Tibial nerve (tissue), 4 donors: ENCODE results near the gene HAUS7. TPM values are rescaled to one million over a fixed set of nuclear protein-coding genes. Genes with fewer than 3 reads are reported as not detected.

Source experiments
- DNase-seq, 2 donors: peaks; one replicate each; pipeline ENCODE4 v3.0.0-alpha.2; 2019; ENCODE audit warnings: low spot score in 2 of 2
- H3K27ac ChIP-seq, 4 donors: fragments of 200-600 bp; sonication (generic) in 3 of 4; one replicate each; pipeline ENCODE4 v1.5.1; 2017 to 2019; ENCODE audit warnings: mild to moderate bottlenecking in 1 of 4
- H3K27me3 ChIP-seq, 2 donors: fragments of 200-600 bp; sonication (generic) in 1 of 2; one replicate each; pipeline versions ENCODE4 v1.5.1 to v1.6.0; 2017 to 2019
- H3K36me3 ChIP-seq, 3 donors: fragments of 200-600 bp; sonication (generic); one replicate each; pipeline ENCODE4 v1.5.1; 2018 to 2019
- H3K4me1 ChIP-seq, 4 donors: fragments of 200-600 bp; sonication (generic) in 3 of 4; one replicate each; pipeline ENCODE4 v1.5.1; 2017 to 2019
- H3K4me3 ChIP-seq, 4 donors: fragments of 200-600 bp; sonication (generic) in 3 of 4; one replicate each; pipeline ENCODE4 v1.5.1; 2017 to 2019; ENCODE audit warnings: mild to moderate bottlenecking in 1 of 4, moderate library complexity in 1 of 4
- H3K9me3 ChIP-seq, 4 donors: fragments of 200-600 bp; sonication (generic) in 3 of 4; one replicate each; pipeline ENCODE4 v1.5.1; 2017 to 2019
- EP300 ChIP-seq, 2 donors: sonication (generic); formaldehyde crosslinking; IDR thresholded peaks; one replicate each; pipeline ENCODE4 v1.6.1; 2017; ENCODE audit warnings: antibody characterized with exemption in 2 of 2, mild to moderate bottlenecking in 1 of 2
- POLR2A ChIP-seq, 2 donors: fragments of 450-650 bp; IDR thresholded peaks; one replicate each; pipeline ENCODE4 v1.6.1; 2017; ENCODE audit warnings: antibody characterized with exemption in 2 of 2, mild to moderate bottlenecking in 2 of 2, moderate library complexity in 2 of 2
- WGBS, 2 donors: methylation state at CpG; one replicate each; pipeline ENCODE4 v1.1.5; 2018; 5-methylcytosine and 5-hydroxymethylcytosine counted together
- total RNA-seq, 4 donors: library from RNA; depleted of rRNA; stranded (reverse); fragments of >200 nt; gene quantifications; one replicate each; pipeline ENCODE4 v1.1.0, GENCODE V29; 2016
- TF ChIP-seq, protein P1 (sequence below), 5 experiments: fragments of 200-600 bp in 3 of 5; fragments of 450-650 bp in 2 of 5; sonication (generic) in 3 of 5; IDR thresholded peaks; one replicate each; pipeline ENCODE4 v1.5.1; 2016 to 2019; ENCODE audit warnings: antibody characterized with exemption in 5 of 5, mild to moderate bottlenecking in 3 of 5, moderate library complexity in 2 of 5

HAUS7 gene
- total RNA-seq, 4 donors from 2014 or later, result 27.8 to 79.8 (median 30.6) TPM

DNA sequence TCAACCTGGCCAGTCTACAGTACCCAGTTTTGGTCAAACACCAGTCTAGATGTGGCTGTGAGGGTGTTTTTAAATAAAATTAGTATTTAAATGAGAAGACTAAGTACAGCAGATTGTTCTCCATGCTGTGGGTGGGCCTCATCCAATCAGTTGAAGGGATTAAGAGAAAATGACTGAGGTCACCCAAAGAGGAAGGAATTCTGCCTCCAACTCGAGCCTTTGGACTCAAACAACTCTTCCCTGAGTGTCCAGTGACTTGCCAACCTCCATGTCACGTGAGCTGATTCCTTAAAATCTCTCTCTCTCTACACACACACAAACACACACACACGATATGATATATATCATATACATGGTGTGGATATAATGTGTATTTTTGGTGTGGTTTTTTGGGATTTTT is 34.5 kb downstream of the HAUS7 start:
- Histone ChIP-seq H3K36me3 (no peaks in the 10 kb centered on the region), H3K9me3 (no peaks in the 10 kb centered on the region), H3K4me1 (no peaks in the 10 kb centered on the region), H3K4me3 (no peak overlapping the region), H3K27me3 (peaks cover 0 to 4% of the 10 kb centered on the region in 2 donors), H3K27ac (no peak overlapping the region)
- WGBS, 2 donors, result 38 to 63% methylated on average over 3 of the region's 3 CpGs
- no peak for TF ChIP-seq POLR2A (IDR thresholded peaks at IDR 0.05)
- no peak for TF ChIP-seq EP300 (IDR thresholded peaks at IDR 0.05)
- TF ChIP-seq, protein P1, sequence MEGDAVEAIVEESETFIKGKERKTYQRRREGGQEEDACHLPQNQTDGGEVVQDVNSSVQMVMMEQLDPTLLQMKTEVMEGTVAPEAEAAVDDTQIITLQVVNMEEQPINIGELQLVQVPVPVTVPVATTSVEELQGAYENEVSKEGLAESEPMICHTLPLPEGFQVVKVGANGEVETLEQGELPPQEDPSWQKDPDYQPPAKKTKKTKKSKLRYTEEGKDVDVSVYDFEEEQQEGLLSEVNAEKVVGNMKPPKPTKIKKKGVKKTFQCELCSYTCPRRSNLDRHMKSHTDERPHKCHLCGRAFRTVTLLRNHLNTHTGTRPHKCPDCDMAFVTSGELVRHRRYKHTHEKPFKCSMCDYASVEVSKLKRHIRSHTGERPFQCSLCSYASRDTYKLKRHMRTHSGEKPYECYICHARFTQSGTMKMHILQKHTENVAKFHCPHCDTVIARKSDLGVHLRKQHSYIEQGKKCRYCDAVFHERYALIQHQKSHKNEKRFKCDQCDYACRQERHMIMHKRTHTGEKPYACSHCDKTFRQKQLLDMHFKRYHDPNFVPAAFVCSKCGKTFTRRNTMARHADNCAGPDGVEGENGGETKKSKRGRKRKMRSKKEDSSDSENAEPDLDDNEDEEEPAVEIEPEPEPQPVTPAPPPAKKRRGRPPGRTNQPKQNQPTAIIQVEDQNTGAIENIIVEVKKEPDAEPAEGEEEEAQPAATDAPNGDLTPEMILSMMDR (IDR thresholded peaks at IDR 0.05), result no peak
- no peak for DNase-seq

DNA sequence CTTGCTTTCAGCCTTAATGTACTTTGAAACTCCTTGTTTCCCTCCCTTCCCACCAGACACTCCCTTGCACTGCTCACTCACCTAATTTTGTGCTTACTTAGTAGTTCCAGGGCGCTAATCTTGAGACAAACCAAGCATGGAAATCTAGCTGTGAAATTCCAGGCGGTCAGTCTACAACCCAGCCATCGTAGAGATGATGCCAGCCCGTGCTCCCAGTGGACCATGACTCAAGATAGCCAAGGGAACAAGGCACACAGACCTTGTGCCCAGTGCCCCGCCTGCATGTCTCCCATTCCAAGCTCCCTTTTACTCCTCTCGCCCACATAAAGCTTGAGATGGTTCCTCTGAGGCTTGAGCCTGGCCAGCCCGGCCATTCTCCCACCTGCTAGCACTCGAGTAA is 35.6 kb downstream of the HAUS7 start:
- no peak for DNase-seq
- TF ChIP-seq POLR2A (IDR thresholded peaks at IDR 0.05) (no peak), EP300 (IDR thresholded peaks at IDR 0.05) (no peak)
- TF ChIP-seq, protein P1 (IDR thresholded peaks at IDR 0.05), result no peak
- Histone ChIP-seq H3K27me3 (peaks cover 0 to 4% of the 10 kb centered on the region in 2 donors), H3K36me3 (no peaks in the 10 kb centered on the region), H3K4me3 (no peak overlapping the region), H3K4me1 (no peaks in the 10 kb centered on the region), H3K9me3 (no peaks in the 10 kb centered on the region), H3K27ac (no peak overlapping the region)
- WGBS, 2 donors, result 75 to 82% methylated on average over 8 of the region's 8 CpGs

GRCh38 chrX:153433781-153434285 is 36.5 kb downstream of the HAUS7 start:
- DNase-seq, result no peak
- Histone ChIP-seq H3K9me3 (no peaks in the 10 kb centered on the region), H3K4me1 (no peaks in the 10 kb centered on the region), H3K4me3 (no peak overlapping the region), H3K27me3 (peaks cover 0 to 4% of the 10 kb centered on the region in 2 donors), H3K27ac (no peak overlapping the region), H3K36me3 (no peaks in the 10 kb centered on the region)
- TF ChIP-seq EP300 (IDR thresholded peaks at IDR 0.05), result no peak
- 89 to 95% methylated on average over 10 to 17 of the region's 17 CpGs for WGBS, 2 donors

- DNase-seq, result no peak
- Histone ChIP-seq H3K4me1 (no peaks in the 10 kb centered on the region), H3K27ac (no peak overlapping the region), H3K9me3 (no peaks in the 10 kb centered on the region), H3K36me3 (no peaks in the 10 kb centered on the region), H3K4me3 (no peak overlapping the region), H3K27me3 (peaks cover 0 to 4% of the 10 kb centered on the region in 2 donors)
- 76 to 100% methylated on average over 2 to 10 of the region's 12 CpGs for WGBS, 2 donors
- TF ChIP-seq, protein P1 (IDR thresholded peaks at IDR 0.05), result no peak
- no peak for TF ChIP-seq EP300 (IDR thresholded peaks at IDR 0.05)
Observed at GRCh38 chrX:153433161-153433680, 37.2 kb downstream of the HAUS7 start.

DNA sequence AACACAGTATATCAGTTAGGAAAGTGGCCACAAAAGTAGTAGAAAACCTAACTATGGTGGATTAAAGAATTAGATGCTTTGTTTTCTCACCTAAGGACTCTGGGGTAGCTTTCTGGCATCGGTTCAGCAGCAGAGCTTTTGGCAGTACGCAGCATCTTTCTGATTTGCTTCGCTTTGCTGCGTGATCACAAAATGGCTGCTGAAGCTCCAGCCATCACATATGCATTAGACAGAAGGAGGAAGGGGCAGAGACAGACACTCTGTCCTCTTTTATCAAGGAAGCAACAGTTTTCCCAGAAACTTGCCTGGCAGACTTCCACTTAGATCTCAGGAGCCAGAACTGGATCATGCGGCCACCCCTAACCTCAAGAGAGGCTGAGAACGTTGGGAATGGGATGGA is 39.6 kb downstream of the HAUS7 start:
- H3K36me3 ChIP-seq, result no peaks in the 10 kb centered on the region
- H3K4me1 ChIP-seq, result no peaks in the 10 kb centered on the region
- H3K4me3 ChIP-seq, result no peak overlapping the region
- 85 to 86% methylated on average over 5 to 6 of the region's 6 CpGs for WGBS, 2 donors
- no peak overlapping the region for H3K27ac ChIP-seq
- no peaks in the 10 kb centered on the region for H3K9me3 ChIP-seq
- H3K27me3 ChIP-seq, result peaks cover 0 to 4% of the 10 kb centered on the region in 2 donors
- TF ChIP-seq EP300 (IDR thresholded peaks at IDR 0.05) (no peak), POLR2A (IDR thresholded peaks at IDR 0.05) (no peak)
- TF ChIP-seq, protein P1 (IDR thresholded peaks at IDR 0.05), result no peak
- no peak for DNase-seq
